Upper lobe of left lung (tissue), 6 donors: Measurements from ENCODE around the gene RALGDS. TPM values are rescaled to one million over a fixed set of nuclear protein-coding genes. Genes with fewer than 3 reads are reported as not detected.

Source experiments
- ATAC-seq, 2 donors: fragments of 200-7000 bp; cut with Tn5 transposase; one replicate each; pipeline ENCODE4 v1.9.1; 2022; ENCODE audit warnings: mild to moderate bottlenecking in 2 of 2, moderate library complexity in 2 of 2; ENCODE audit not compliant: low FRiP score in 2 of 2
- DNase-seq, 2 donors: peaks; one replicate each; pipeline ENCODE4 v3.0.0-alpha.2; 2019 to 2020
- H3K27ac ChIP-seq, 4 donors: fragments of 200-600 bp; sonication (generic); one replicate each; pipeline ENCODE4 v1.5.1; 2016 to 2019
- H3K27me3 ChIP-seq, 4 donors: fragments of 200-600 bp; sonication (generic); one replicate each; pipeline ENCODE4 v1.5.1; 2017 to 2019
- H3K36me3 ChIP-seq, 4 donors: fragments of 200-600 bp; sonication (generic); one replicate each; pipeline ENCODE4 v1.5.1; 2016 to 2019
- H3K4me1 ChIP-seq, 4 donors: fragments of 200-600 bp; sonication (generic); one replicate each; pipeline ENCODE4 v1.5.1; 2018 to 2019
- H3K4me3 ChIP-seq, 4 donors: fragments of 200-600 bp; sonication (generic); one replicate each; pipeline ENCODE4 v1.5.1; 2017 to 2019; ENCODE audit warnings: mild to moderate bottlenecking in 2 of 4, moderate library complexity in 1 of 4
- H3K9me3 ChIP-seq, 4 donors: fragments of 200-600 bp; sonication (generic); one replicate each; pipeline ENCODE4 v1.5.1; 2018 to 2019
- EP300 ChIP-seq, 4 donors: sonication (generic); formaldehyde crosslinking; IDR thresholded peaks; one replicate each; pipeline ENCODE4 v1.5.1; 2017; ENCODE audit warnings: antibody characterized with exemption in 4 of 4, control low read depth in 2 of 4
- POLR2A ChIP-seq, 4 donors: fragments of 450-650 bp; IDR thresholded peaks; one replicate each; pipeline ENCODE4 v1.5.1; 2016 to 2017; ENCODE audit warnings: antibody characterized with exemption in 4 of 4, mild to moderate bottlenecking in 2 of 4
- POLR2AphosphoS5 ChIP-seq, 2 donors: sonication (generic); formaldehyde crosslinking; IDR thresholded peaks; one replicate each; pipeline ENCODE4 v1.5.1; 2017; ENCODE audit warnings: antibody characterized with exemption in 2 of 2
- WGBS, 2 donors: methylation state at CpG; one replicate each; pipeline ENCODE4 v1.1.5; 2017 to 2018; 5-methylcytosine and 5-hydroxymethylcytosine counted together
- total RNA-seq, 6 donors: library from RNA; depleted of rRNA in 4 of 6; stranded (reverse); fragments of >200 nt in 4 of 6; gene quantifications; one replicate each; pipeline versions ENCODE4 v1.1.0 to v1.2.1, GENCODE V29; 2016 to 2021
- TF ChIP-seq, protein P1 (sequence below), 6 experiments: fragments of 450-650 bp in 4 of 6; fragments of 200-600 bp in 2 of 6; sonication (generic) in 2 of 6; IDR thresholded peaks; one replicate each; pipeline ENCODE4 v1.5.1; 2016 to 2019; ENCODE audit warnings: antibody characterized with exemption in 6 of 6
- donor health status: DM: no; HTN: no; CAD: no; lungs with moderate emphysema.
- donor health status: DM: no; HTN: yes; CAD: no; lungs with severe emphysema.

RALGDS gene
- total RNA-seq, 6 donors from 2014 or later = 57.1 to 117 (median 88.9) TPM

DNA sequence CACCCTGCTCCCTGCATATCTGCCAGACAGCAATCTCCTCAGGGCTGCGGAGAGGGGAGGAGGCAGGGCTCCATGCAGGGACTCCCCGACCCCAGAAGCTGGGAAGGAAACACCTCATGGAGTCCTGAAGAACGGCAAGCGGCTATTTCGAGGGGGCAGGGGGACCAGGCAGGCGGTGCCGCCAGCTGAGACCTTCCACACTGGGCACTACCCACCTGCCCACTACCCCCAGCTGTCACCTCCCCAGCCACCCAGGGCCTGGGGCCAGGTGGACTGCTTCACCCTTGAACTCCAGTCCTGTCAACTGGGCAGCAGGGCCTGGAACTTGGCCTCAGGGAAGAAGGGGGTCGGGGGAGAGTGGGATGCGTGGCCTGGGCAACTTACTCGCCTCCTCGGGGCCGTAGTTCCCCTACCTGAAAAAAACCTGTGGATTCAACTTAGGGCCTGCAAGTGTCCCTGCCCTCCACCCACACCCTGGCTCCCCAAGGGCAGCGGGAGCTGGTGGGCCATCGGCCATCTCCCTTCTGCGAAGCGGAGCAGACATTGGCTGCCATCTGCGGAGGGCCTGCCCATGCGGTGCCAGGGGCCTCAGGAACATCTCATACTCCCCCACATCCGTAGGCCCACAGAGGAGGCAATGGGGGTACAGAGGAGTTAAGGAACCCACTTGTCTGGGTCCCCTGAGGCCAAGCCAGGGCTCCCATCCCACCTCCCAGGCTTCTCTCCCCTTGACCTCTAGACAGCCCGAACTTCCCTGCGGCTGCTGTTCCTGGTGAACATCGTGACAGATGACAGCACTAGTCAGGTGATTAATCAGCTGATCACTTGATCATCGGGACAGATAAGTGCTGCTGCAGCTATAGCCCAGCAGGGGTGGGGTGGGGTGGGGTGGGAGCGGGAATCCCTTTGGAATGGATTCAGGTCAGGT is 18.5 kb upstream of the RALGDS start:
- H3K27ac ChIP-seq = peak overlapping the region in 2 of 4 donors; percentile 41 to 67
- H3K4me1 ChIP-seq = peaks cover 61 to 88% (median 78%) of the 10 kb centered on the region in 4 donors
- H3K9me3 ChIP-seq = no peaks in the 10 kb centered on the region
- no peak overlapping the region for H3K4me3 ChIP-seq
- peak in 1 of 2 donors; percentile 70 for DNase-seq
- H3K27me3 ChIP-seq = no peaks in the 10 kb centered on the region
- WGBS, 2 donors = 94 to 95% methylated on average over 11 to 17 of the region's 24 CpGs
- no peaks in the 10 kb centered on the region for H3K36me3 ChIP-seq
- no peak for ATAC-seq
- TF ChIP-seq POLR2AphosphoS5 (IDR thresholded peaks at IDR 0.05) (no peak), EP300 (IDR thresholded peaks at IDR 0.05) (no peak), POLR2A (IDR thresholded peaks at IDR 0.05) (no peak)

DNA sequence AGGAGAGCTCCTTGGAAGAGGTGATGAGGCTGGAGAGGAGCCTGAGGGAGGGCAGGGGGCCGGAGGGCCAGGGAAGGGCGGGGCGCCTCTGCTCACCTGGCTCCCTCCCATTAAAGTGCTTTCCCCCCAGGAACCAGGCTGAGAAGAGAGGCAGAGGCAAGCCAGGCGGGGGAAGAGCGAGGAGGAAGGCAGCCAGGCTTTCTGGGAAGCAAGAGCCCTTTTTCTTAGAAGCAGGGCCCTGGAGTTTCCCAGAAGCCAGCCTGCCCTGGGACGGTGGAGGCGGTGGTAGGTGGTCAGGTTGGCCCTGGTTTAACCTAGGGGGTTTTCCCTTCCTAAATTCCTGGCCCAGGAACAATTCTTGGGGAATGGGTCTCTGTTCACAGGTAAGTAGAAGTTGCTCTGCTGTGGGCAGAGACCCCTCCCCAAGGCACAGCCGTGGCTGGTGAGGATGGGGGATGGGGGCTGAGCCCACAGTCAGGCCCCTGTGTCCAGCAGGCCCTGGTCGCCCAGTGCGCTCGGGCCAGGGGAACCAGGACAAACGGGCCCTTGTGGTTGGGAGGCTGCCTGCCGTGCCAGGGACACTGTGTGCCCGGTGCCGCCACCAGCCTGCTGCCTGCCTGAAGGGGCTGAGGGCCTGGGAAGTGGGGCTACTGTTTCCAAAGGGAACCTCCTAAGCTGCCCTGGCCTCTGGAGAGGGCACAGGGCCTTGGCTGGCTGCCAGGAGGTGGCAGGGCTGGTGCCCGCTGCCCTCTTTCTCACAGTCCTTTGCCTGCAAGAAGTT is 16.6 kb upstream of the RALGDS start:
- H3K27me3 ChIP-seq = no peaks in the 10 kb centered on the region
- H3K27ac ChIP-seq = peak overlapping the region; percentile 67 to 97 (median 85)
- ATAC-seq (peak in 1 of 2 donors; percentile 45), DNase-seq (peak; percentile 89)
- 70 to 79% methylated on average over 5 to 16 of the region's 16 CpGs for WGBS, 2 donors
- peaks cover 63 to 88% (median 80%) of the 10 kb centered on the region in 4 donors for H3K4me1 ChIP-seq
- no peak overlapping the region for H3K4me3 ChIP-seq
- H3K9me3 ChIP-seq = no peaks in the 10 kb centered on the region
- no peaks in the 10 kb centered on the region for H3K36me3 ChIP-seq
- TF ChIP-seq EP300 (IDR thresholded peaks at IDR 0.05) = peak in 2 of 4 donors; percentile 51 to 65
- TF ChIP-seq, protein P1, sequence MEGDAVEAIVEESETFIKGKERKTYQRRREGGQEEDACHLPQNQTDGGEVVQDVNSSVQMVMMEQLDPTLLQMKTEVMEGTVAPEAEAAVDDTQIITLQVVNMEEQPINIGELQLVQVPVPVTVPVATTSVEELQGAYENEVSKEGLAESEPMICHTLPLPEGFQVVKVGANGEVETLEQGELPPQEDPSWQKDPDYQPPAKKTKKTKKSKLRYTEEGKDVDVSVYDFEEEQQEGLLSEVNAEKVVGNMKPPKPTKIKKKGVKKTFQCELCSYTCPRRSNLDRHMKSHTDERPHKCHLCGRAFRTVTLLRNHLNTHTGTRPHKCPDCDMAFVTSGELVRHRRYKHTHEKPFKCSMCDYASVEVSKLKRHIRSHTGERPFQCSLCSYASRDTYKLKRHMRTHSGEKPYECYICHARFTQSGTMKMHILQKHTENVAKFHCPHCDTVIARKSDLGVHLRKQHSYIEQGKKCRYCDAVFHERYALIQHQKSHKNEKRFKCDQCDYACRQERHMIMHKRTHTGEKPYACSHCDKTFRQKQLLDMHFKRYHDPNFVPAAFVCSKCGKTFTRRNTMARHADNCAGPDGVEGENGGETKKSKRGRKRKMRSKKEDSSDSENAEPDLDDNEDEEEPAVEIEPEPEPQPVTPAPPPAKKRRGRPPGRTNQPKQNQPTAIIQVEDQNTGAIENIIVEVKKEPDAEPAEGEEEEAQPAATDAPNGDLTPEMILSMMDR (IDR thresholded peaks at IDR 0.05) = peak in 2 of 6 experiments; percentile 10 to 16
- TF ChIP-seq POLR2AphosphoS5 (IDR thresholded peaks at IDR 0.05) = peak; percentile 22 to 25
- peak in 1 of 4 donors; percentile 17 for TF ChIP-seq POLR2A (IDR thresholded peaks at IDR 0.05)

DNA sequence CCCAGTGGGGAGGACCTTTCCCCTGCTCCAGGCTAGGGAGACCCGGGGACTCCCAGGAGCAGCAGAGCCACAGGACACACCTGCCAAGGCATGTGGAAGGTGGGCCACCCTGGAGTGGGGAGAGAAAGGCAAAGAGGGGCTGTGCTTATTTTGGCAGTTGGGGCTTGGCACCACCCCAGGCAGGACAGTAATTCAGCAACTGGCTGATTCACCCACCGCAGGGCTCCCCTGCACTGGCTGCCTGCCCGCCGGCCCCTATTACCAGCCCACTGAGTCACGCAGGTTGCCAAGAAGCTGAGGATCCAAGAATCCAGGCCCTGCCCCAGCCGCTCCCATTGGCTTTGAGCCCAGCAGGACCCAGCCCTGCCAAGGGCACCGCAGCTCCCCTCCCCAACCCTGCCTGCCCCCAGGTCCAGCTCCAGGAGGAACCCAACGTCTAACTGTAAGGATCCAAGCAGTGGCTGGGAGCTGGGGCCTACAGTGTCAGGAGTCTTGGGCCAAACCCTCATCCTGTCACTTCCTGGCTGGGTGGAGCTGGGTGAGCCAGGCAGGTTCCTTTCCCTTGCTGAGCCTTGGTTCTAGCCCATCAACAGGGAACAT is 14.2 kb upstream of the RALGDS start:
- Histone ChIP-seq H3K4me3 (no peak overlapping the region), H3K9me3 (no peaks in the 10 kb centered on the region), H3K27me3 (no peaks in the 10 kb centered on the region), H3K36me3 (no peaks in the 10 kb centered on the region), H3K27ac (peak overlapping the region; percentile 86 to 97 (median 92)), H3K4me1 (peaks cover 60 to 73% (median 63%) of the 10 kb centered on the region in 4 donors)
- peak; percentile 77 to 89 for DNase-seq
- 37% methylated on average over 8 of the region's 8 CpGs; no CpG with 5 or more reads in 1 of the 2 donors for WGBS, 2 donors
- peak in 1 of 2 donors; percentile 69 for TF ChIP-seq POLR2AphosphoS5 (IDR thresholded peaks at IDR 0.05)
- TF ChIP-seq, protein P1 (IDR thresholded peaks at IDR 0.05) = no peak
- TF ChIP-seq EP300 (IDR thresholded peaks at IDR 0.05) = peak in 1 of 4 donors; percentile 27
- peak in 1 of 4 donors; percentile 10 for TF ChIP-seq POLR2A (IDR thresholded peaks at IDR 0.05)
- ATAC-seq = peak; percentile 21 to 27

DNA sequence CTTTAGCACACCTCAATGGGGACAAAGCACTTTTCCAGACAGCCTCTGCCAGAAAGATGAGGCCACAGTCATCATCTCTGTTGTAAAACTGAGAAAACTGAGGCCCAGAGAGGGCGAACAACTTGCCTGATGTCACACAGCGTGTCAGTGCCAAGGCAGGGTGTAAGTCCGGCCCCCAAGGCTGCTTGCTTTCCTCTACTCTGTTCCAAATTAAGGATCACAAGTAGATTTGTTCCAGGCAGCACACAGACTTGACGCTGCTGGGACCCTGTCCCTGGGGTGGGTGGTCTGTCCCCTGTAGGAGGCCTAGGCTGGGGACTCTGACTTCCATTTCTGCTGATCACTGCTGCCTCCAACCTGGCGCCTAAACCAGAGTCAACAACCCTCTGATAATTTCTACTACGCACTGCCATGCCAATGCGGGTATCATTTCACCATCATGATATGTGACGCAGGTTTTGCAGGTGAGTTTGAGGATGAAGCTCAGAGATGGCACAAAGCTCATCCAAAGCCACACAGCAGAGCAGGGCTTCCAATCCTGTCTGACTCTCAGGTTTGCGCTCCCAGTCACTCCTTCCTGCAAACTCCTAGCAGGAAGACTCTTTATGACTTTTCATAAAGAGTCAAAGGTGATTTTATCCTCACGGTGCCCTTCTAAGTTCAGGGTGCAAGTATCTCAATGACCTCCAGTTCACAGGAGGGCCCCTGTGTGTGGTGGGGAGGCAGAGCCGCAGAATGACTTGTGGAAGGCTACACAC is 13.5 kb upstream of the RALGDS start:
- 61 to 68% methylated on average over 9 to 11 of the region's 11 CpGs for WGBS, 2 donors
- Histone ChIP-seq H3K27me3 (no peaks in the 10 kb centered on the region), H3K4me1 (peaks cover 58 to 70% (median 63%) of the 10 kb centered on the region in 4 donors)

More for the DNA sequence above, 13.5 kb upstream of the RALGDS start:
- ATAC-seq = no peak
- Histone ChIP-seq H3K27ac (peak overlapping the region; percentile 86 to 97 (median 92)), H3K4me3 (no peak overlapping the region), H3K36me3 (no peaks in the 10 kb centered on the region), H3K9me3 (no peaks in the 10 kb centered on the region)
- no peak for DNase-seq
- TF ChIP-seq POLR2AphosphoS5 (IDR thresholded peaks at IDR 0.05) = no peak
